ENCODE measurements around the gene ZCCHC24. TPM values are rescaled to one million over a fixed set of nuclear protein-coding genes. Genes with fewer than 3 reads are reported as not detected.

The ZCCHC24 gene
- total RNA-seq, 2 experiments from 2014 or later = 0.67 to 0.85 TPM

GRCh38 chr10:79436066-79436849 is 9.2 kb downstream of the ZCCHC24 start:
- ChIA-PET POLR2A (no interaction called here), CTCF (no interaction called here)
- no peaks in the 10 kb centered on the region for H3K4me1 ChIP-seq (ENCODE audit: insufficient read depth, low read length)
- no peaks in the 10 kb centered on the region for H3K9me3 Mint-ChIP-seq
- H3K27me3 Mint-ChIP-seq = no peaks in the 10 kb centered on the region
- H3K36me3 ChIP-seq (ENCODE audit: insufficient read depth, low read length) = no peaks in the 10 kb centered on the region
- H3K27ac ChIP-seq (ENCODE audit: low read depth in 1 of 2, low read length in 2 of 2) = no peak overlapping the region
- H3K9me3 ChIP-seq (ENCODE audit: control insufficient read depth in 1 of 2, insufficient read depth in 1 of 2, low read length in 2 of 2) = no peaks in the 10 kb centered on the region
- peaks cover 0 to 2% of the 10 kb centered on the region in 2 experiments for H3K27me3 ChIP-seq (ENCODE audit: control insufficient read depth in 1 of 2, insufficient read depth in 2 of 2, low read length in 2 of 2)
- H3K27ac Mint-ChIP-seq = no peak overlapping the region
- no peaks in the 10 kb centered on the region for H3K4me1 Mint-ChIP-seq (ENCODE audit: low read depth)
- ATAC-seq (ENCODE audit: poor library complexity) (no peak), DNase-seq (no peak)
- intact Hi-C loops (cut with DNase I, micrococcal nuclease) = no loop called here
- no peaks in the 10 kb centered on the region for H3K36me3 Mint-ChIP-seq (ENCODE audit: low read depth)
- no peak overlapping the region for H3K4me3 ChIP-seq (ENCODE audit: low read length)
- TF ChIP-seq CTCF (IDR thresholded peaks at IDR 0.05) = no peak
- H3K4me3 Mint-ChIP-seq = no peak overlapping the region

- Mint-ChIP-seq H3K27me3 (no peaks in the 10 kb centered on the region), H3K27ac (no peak overlapping the region), H3K4me3 (no peak overlapping the region), H3K9me3 (no peaks in the 10 kb centered on the region), H3K36me3 (ENCODE audit: low read depth) (no peaks in the 10 kb centered on the region), H3K4me1 (ENCODE audit: low read depth) (no peaks in the 10 kb centered on the region)
- no peak for TF ChIP-seq CTCF (IDR thresholded peaks at IDR 0.05)
- no peaks in the 10 kb centered on the region for H3K9me3 ChIP-seq (ENCODE audit: control insufficient read depth in 1 of 2, insufficient read depth in 1 of 2, low read length in 2 of 2)
- H3K4me1 ChIP-seq (ENCODE audit: insufficient read depth, low read length) = no peaks in the 10 kb centered on the region
- ATAC-seq (ENCODE audit: poor library complexity) = no peak
- ChIA-PET POLR2A (no interaction called here), CTCF (no interaction called here)
- no peak for DNase-seq
- no peaks in the 10 kb centered on the region for H3K36me3 ChIP-seq (ENCODE audit: insufficient read depth, low read length)
- no peak overlapping the region for H3K27ac ChIP-seq (ENCODE audit: low read depth in 1 of 2, low read length in 2 of 2)
- H3K4me3 ChIP-seq (ENCODE audit: low read length) = no peak overlapping the region
- H3K27me3 ChIP-seq (ENCODE audit: control insufficient read depth in 1 of 2, insufficient read depth in 2 of 2, low read length in 2 of 2) = peaks cover 0 to 2% of the 10 kb centered on the region in 2 experiments
- intact Hi-C loops (cut with DNase I, micrococcal nuclease) = no loop called here
These were observed 10.0 kb downstream of the ZCCHC24 start for GRCh38 chr10:79435271-79436065.

GRCh38 chr10:79434821-79435251 is 10.6 kb downstream of the ZCCHC24 start:
- Histone ChIP-seq H3K4me3 (ENCODE audit: low read length) (no peak overlapping the region), H3K9me3 (ENCODE audit: control insufficient read depth in 1 of 2, insufficient read depth in 1 of 2, low read length in 2 of 2) (no peaks in the 10 kb centered on the region), H3K27me3 (ENCODE audit: control insufficient read depth in 1 of 2, insufficient read depth in 2 of 2, low read length in 2 of 2) (peaks cover 0 to 2% of the 10 kb centered on the region in 2 experiments), H3K36me3 (ENCODE audit: insufficient read depth, low read length) (no peaks in the 10 kb centered on the region), H3K4me1 (ENCODE audit: insufficient read depth, low read length) (no peaks in the 10 kb centered on the region), H3K27ac (ENCODE audit: low read depth in 1 of 2, low read length in 2 of 2) (no peak overlapping the region)
- CTCF ChIA-PET = no interaction called here
- DNase-seq (no peak), ATAC-seq (ENCODE audit: poor library complexity) (no peak)
- POLR2A ChIA-PET = no interaction called here
- Mint-ChIP-seq H3K4me1 (ENCODE audit: low read depth) (no peaks in the 10 kb centered on the region), H3K9me3 (no peaks in the 10 kb centered on the region), H3K27ac (no peak overlapping the region), H3K27me3 (no peaks in the 10 kb centered on the region), H3K4me3 (no peak overlapping the region), H3K36me3 (ENCODE audit: low read depth) (no peaks in the 10 kb centered on the region)
- intact Hi-C loops (cut with DNase I, micrococcal nuclease) = no loop called here
- TF ChIP-seq CTCF (IDR thresholded peaks at IDR 0.05) = no peak

All from CD4-positive, alpha-beta T cell (primary cell).